Midbrain (tissue), 1 donor: ENCODE results near the gene ASPSCR1.
A peak's percentile ranks its signal among the peaks of the same experiment; 100 is the strongest.

Experiments
- DNase-seq: peaks from one replicate; lab custom pipeline; 2025; lab: John Stamatoyannopoulos, UW

ASPSCR1 gene

GRCh38 chr17:81999976-82000802, 22.8 kb downstream of the ASPSCR1 start:
- DNase-seq: no peak

- no peak for DNase-seq
Observed at GRCh38 chr17:82000803-82001570, 23.6 kb downstream of the ASPSCR1 start.

- DNase-seq: no peak
Observed at GRCh38 chr17:82001571-82002056, 24.2 kb downstream of the ASPSCR1 start.

DNA sequence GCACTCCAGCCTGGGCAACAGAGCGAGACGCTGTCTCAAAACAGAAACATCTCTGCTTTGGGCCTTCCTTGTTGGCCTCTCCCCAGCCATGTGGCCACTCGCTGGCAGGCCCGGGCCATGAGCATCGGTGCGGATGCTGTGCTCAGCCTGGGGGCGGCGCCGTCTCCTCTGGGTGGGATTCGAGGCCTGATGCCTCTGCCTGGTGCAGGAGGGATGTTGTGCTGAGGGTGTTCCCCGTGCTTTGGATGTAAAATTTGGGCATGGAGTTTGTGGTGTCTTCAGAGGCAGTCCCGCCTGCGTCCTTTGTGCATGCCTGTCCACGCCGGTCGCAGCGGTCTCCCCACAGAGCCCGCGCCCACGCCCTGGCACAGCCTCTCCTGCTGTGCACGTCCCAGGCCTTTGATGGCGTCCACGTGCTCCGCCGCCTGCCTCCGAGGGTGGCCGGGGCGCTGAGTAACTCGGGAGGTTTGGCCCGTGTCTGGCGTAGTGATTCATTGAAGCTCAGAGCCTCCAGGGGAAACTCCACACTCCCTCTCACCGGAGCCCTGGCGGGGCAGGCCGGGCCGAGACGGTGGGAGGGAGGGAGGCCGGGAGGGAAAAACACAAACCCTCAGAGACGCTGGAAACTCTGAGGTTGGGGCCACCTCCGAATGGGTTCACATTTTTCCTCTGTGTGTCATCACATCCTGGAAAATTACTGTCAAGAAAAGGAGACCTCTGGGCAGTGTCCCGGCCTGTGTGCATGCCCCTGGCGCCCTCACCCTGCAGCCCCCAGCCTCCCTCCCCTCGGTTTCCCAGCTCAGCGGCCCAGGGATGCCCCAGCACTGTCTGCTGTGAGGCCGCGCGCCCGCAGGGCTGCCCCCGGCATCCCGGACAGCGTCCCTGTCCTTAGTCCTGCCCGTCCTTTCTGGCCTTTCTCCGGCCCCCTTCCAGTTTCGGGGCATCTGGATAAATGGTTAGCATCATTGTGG, 26.3 kb downstream of the ASPSCR1 start:
- DNase-seq: no peak

DNA sequence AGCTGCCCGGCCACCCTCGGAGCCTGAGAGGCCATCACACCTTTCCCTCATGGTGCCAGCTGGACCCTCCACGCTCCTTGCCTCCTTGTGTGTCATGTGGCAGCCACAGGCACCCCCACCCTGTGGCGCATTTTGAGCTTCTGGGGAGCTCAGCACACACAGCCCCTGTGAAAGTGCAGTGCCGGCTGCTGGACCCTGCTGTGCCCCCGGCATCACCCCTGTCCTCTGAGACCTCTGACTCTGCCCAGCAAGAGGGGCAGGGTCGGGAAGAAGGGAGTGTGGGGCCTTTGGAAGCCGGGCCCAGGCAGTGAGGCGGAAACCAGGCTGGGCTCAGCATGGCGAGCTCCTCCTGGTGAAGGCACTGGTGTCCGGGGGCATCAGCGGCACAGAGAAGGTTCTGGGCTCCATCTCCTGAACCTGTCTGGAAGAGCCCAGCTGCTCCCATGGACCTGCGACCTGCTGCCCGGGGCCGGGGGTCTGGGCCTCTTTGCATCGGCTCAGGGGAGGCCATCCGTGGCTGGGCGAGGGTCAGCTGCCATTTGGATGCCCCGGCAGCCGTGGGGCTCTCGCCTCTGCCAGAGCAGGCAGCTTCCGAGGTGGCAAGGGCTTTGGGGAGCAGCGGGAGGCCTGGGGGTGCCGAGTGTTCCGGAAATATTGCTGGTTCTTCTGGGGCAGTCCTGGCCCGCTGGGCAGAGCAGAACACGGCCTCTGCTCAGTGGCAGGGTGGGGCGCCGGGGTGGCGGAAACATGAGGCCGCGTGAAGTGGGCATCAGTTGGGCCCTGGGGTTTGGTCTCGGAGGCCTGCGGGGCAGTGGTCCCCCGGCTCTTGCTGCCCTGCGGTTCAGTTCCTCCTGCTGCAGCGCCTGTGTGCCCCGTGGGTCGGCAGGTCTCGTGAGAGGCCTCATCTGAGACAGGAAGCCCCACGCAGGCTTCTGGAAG, 27.4 kb downstream of the ASPSCR1 start:
- no peak for DNase-seq

- DNase-seq: no peak
Observed at GRCh38 chr17:82005701-82006348, 28.4 kb downstream of the ASPSCR1 start.

DNA sequence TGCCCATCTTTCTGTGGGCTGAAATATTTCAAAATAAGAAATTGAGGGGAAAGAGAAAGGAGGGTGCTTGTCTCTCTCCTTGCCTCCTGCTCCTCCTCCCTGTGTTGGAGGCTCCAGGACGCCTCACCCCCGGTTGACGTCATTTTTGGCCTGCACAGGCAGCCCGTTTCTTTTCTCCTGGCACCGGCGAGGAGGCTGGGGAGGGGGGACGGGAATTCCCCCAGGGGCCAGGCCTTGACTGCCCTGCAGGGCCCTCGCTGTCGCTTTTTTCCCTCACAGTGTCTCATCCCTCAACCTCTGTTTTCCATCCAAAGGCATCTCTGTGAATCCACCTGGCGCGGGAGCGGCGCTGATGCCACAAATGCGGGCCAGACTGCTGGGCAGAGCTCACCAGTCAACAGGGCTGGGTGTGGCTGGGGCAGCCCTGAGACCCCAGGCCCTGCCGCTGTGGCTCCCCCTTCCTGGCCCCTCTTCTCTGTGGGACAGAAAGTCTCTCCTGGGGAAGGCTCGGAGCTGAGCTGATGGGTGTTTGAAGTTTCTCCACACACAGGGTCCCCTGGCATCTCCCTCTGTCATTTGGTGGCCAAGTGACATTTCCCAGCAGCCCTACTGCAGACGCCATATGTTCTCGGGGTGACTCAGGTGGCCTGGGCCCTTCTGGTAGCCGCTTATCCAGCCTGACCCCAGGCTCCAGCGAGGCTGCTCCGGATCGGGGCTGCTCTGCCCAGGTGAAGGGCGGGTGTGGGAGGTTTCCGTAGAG, 29.2 kb downstream of the ASPSCR1 start:
- DNase-seq: peak; percentile 52

DNA sequence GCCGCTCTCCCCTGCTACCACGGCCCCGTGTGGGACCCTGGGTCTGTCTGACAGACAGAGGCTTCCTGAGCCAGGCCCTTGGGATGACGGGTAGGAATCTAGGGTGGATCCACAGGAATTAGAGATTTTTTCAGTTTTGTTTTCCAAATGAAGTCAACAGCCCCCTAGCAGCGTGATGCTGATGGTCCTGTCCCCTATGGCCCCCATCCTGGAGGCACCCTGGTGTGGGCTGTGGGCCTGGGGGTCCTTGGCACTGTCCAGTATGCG, 29.7 kb downstream of the ASPSCR1 start:
- no peak for DNase-seq

- no peak for DNase-seq
Observed at GRCh38 chr17:82007495-82008257, 30.2 kb downstream of the ASPSCR1 start.

DNA sequence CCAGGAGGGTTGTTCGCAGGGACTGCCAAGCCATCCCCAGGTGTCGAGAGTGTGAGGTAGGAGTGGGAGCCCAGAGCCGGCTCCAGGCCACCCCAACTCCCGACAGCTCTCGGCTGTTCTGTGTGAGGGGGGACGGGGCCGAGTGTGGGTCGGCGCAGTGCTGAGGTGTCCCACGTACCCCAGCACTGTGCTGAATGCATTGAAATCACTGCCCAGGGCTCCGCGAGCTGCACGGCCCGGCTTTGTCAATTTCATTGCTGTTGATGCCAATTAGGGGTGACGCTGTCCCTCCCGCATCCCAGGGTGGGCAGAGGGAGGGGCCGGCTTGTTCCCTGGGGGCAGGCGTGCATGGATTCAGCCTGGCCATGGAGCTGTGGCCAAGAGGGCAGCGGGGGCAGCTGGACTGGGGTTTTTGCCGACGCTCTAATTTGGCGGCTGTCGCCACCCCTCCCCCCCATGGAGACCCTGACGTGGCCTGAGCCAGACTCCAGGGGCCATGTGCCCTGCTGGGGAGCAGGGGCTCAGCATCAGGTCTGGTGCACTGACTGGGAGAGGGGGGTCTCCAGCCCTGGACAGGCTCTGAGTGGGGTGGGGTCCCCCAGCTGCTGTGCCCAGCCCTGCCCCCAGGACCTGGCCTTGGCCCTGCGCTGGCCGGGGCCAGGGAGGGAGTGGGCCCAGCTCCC, 31.0 kb downstream of the ASPSCR1 start:
- no peak for DNase-seq

DNA sequence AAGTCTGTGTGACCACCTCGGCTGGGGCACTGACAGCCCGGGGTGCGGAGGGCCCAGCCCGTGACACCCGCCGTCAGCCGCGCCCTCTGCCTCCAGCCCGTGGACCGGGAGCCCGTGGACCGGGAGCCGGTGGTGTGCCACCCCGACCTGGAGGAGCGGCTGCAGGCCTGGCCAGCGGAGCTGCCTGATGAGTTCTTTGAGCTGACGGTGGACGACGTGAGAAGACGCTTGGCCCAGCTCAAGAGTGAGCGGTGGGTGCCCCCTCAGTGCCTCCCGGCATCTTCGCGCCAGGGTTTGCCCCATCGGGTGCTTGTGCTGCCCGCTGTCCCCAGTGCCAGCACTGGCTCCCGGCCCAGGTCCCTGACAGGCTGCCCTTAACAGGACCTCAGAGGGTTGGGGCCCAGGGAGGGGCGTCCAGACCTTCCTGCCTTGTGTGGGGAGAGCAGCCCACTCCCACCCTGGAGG, 31.5 kb downstream of the ASPSCR1 start:
- no peak for DNase-seq

- no peak for DNase-seq
Observed at GRCh38 chr17:82009413-82009812, 32.0 kb downstream of the ASPSCR1 start.

GRCh38 chr17:82010575-82011525, 33.4 kb downstream of the ASPSCR1 start:
- no peak for DNase-seq

- DNase-seq: no peak
Observed at GRCh38 chr17:82011617-82012187, 34.3 kb downstream of the ASPSCR1 start.

DNA sequence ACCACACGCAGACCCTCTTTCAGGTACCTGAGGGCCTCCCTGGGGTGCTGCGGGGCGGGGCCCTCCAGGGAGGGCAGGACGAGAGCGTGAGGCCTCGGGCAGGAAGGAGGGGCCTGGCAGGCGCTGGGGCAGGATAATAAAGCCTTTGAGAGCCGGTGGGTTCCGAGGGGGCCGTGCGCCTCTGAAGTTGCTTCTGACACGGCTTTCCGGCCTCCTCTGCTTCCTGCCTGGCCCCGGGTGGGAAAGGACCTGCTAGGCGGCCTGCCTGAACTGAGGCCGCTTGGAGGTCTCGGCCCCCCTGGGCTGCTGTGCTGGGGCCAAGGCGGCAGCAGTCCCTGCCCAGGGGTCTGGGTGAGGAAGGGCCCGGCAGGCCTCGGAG, 34.8 kb downstream of the ASPSCR1 start:
- DNase-seq: no peak

DNA sequence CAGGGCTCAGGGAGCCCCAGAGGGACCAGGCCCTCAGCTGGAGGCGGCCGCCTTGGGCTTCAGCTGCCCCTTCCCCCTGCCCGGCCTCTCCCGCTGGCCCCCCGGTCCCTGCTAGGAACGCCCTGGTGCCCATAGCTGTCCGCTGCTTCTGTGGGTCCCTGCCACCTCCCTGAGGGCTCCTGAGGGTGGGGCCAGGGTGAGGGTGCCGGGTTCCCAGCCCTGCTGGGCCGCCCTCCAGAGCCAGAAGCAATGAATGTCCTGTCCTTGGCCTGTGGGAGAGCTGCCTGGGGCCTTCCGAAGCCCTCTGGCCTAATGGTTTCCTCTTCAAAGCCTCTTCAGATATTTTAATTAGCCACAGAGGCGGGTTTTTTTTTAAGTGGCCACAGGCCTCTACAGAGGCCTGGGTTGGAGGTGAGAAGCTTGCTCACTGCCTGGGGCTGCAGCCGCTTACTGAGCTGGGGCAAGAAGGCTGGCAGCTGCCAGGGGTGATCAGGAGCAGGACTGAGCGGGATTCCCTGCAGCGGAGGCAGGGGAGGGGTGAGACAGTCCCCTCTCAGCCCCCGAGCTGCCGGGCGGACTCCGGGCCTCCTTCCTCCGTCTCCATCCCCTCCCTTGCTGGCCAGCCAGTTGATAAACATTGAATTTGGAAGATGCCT, 35.3 kb downstream of the ASPSCR1 start:
- no peak for DNase-seq
